Lower lobe of right lung (tissue), 2 donors: ENCODE measurements around the gene CFAP77. TPM values are rescaled to one million over a fixed set of nuclear protein-coding genes. Genes with fewer than 3 reads are reported as not detected.

Source experiments
- ATAC-seq, 2 donors: fragments of 200-7000 bp; cut with Tn5 transposase; one replicate each; pipeline ENCODE4 v1.9.1; 2020 to 2022; ENCODE audit warnings: mild to moderate bottlenecking in 2 of 2, moderate library complexity in 2 of 2
- DNase-seq: peaks from one replicate; pipeline ENCODE4 v3.0.0-alpha.2; 2020
- H3K27ac ChIP-seq: fragments of 200-600 bp; one replicate; pipeline ENCODE4 v1.8.0; 2022
- H3K27me3 ChIP-seq: fragments of 200-600 bp; one replicate; pipeline ENCODE4 v1.8.0; 2022; ENCODE audit warnings: low read depth
- H3K36me3 ChIP-seq: fragments of 200-600 bp; one replicate; pipeline ENCODE4 v1.8.0; 2022; ENCODE audit warnings: mild to moderate bottlenecking
- H3K4me1 ChIP-seq: fragments of 200-600 bp; one replicate; pipeline ENCODE4 v1.8.0; 2022
- H3K4me3 ChIP-seq: fragments of 200-600 bp; one replicate; pipeline ENCODE4 v1.8.0; 2022; ENCODE audit warnings: mild to moderate bottlenecking
- H3K9me3 ChIP-seq: fragments of 200-600 bp; one replicate; pipeline ENCODE4 v1.8.0; 2022
- CTCF ChIP-seq: fragments of 200-600 bp; IDR thresholded peaks from one replicate; pipeline ENCODE4 v1.8.0; 2022; ENCODE audit warnings: antibody characterized with exemption, mild to moderate bottlenecking
- intact Hi-C: fragments of 100-400 bp; cut with DNase I; formaldehyde crosslinking; loops from one replicate; pipeline ENCODE4 v1.11.0; 2022
- total RNA-seq: library from RNA; stranded (reverse); fragmentation: NEBNext Ultra II Directional; extraction: Animal tissue kit (Norgen Biotek cat#: 25700); gene quantifications from one replicate; pipeline ENCODE4 v1.2.1, GENCODE V29; 2021
- donor health status: DM: no; HTN: yes; CAD: no; lungs with severe emphysema.

The CFAP77 gene
- total RNA-seq, 1 donor from 2014 or later: 3.7 TPM

GRCh38 chr9:132552041-132552440, 142.0 kb downstream of the CFAP77 start:
- Histone ChIP-seq H3K27ac (no peak overlapping the region), H3K4me1 (no peaks in the 10 kb centered on the region), H3K36me3 (no peaks in the 10 kb centered on the region), H3K27me3 (peaks cover 10% of the 10 kb centered on the region), H3K9me3 (no peaks in the 10 kb centered on the region), H3K4me3 (no peak overlapping the region)
- no peak for TF ChIP-seq CTCF
- intact Hi-C loops: no loop called here
- ATAC-seq: no peak
- no peak for DNase-seq

- intact Hi-C loops: no loop called here
These were observed 144.7 kb downstream of the CFAP77 start for GRCh38 chr9:132554755-132555154.

GRCh38 chr9:132555528-132555927, 145.5 kb downstream of the CFAP77 start:
- H3K9me3 ChIP-seq: no peaks in the 10 kb centered on the region
- no peak for TF ChIP-seq CTCF
- DNase-seq (no peak), ATAC-seq (no peak)
- intact Hi-C loops: no loop called here
- H3K36me3 ChIP-seq: no peaks in the 10 kb centered on the region
- no peak overlapping the region for H3K4me3 ChIP-seq
- no peaks in the 10 kb centered on the region for H3K4me1 ChIP-seq
- peaks cover 6% of the 10 kb centered on the region for H3K27me3 ChIP-seq
- H3K27ac ChIP-seq: no peak overlapping the region

More at GRCh38 chr9:132554755-132555154, 144.7 kb downstream of the CFAP77 start:
- Histone ChIP-seq H3K4me3 (no peak overlapping the region), H3K27me3 (peaks cover 6% of the 10 kb centered on the region), H3K36me3 (no peaks in the 10 kb centered on the region), H3K9me3 (no peaks in the 10 kb centered on the region), H3K27ac (no peak overlapping the region), H3K4me1 (no peaks in the 10 kb centered on the region)
- ATAC-seq (no peak), DNase-seq (no peak)
- no peak for TF ChIP-seq CTCF

GRCh38 chr9:132556235-132556634, 146.2 kb downstream of the CFAP77 start:
- Histone ChIP-seq H3K27ac (no peak overlapping the region), H3K4me1 (no peaks in the 10 kb centered on the region), H3K4me3 (no peak overlapping the region), H3K36me3 (no peaks in the 10 kb centered on the region), H3K27me3 (peaks cover 6% of the 10 kb centered on the region), H3K9me3 (no peaks in the 10 kb centered on the region)
- ATAC-seq (no peak), DNase-seq (no peak)
- intact Hi-C loops: no loop called here
- no peak for TF ChIP-seq CTCF

- TF ChIP-seq CTCF: no peak
- no peaks in the 10 kb centered on the region for H3K36me3 ChIP-seq
- H3K27me3 ChIP-seq: peaks cover 3% of the 10 kb centered on the region
- no peaks in the 10 kb centered on the region for H3K9me3 ChIP-seq
- no peak overlapping the region for H3K27ac ChIP-seq
- ATAC-seq (no peak), DNase-seq (no peak)
- no peaks in the 10 kb centered on the region for H3K4me1 ChIP-seq
- intact Hi-C loops: no loop called here
- no peak overlapping the region for H3K4me3 ChIP-seq
These were observed 146.7 kb downstream of the CFAP77 start for GRCh38 chr9:132556714-132557113.

GRCh38 chr9:132557159-132557558, 147.1 kb downstream of the CFAP77 start:
- H3K4me1 ChIP-seq: no peaks in the 10 kb centered on the region
- no peaks in the 10 kb centered on the region for H3K9me3 ChIP-seq
- DNase-seq (no peak), ATAC-seq (no peak)
- no peak overlapping the region for H3K4me3 ChIP-seq
- peaks cover 6% of the 10 kb centered on the region for H3K27me3 ChIP-seq
- intact Hi-C loops: no loop called here
- TF ChIP-seq CTCF: no peak
- H3K27ac ChIP-seq: no peak overlapping the region
- no peaks in the 10 kb centered on the region for H3K36me3 ChIP-seq
